Measurements from ENCODE around the gene ANKRD44.

The ANKRD44 gene

DNA sequence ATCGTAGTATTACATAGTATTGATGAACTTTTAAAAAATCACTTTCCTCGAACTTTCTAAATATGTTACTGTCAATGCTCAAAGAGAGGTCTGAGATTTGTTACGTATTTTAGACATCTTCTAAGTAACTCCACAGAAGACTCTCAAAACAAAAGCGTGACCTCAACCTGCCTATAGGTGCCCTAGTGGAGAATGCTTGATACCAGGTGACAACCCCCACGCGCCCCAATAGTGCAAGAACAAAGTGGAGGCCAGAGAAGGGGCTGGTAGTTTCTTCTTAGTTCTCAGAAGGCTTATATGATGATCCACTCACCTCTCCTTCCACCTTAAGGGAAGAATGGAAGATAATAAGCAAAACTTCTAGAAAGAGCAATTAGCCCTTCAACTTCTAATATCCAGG, 102.6 kb downstream of the ANKRD44 start:
- Histone ChIP-seq H3K4me1 (ENCODE audit: insufficient read depth, low read length) (peaks cover 41% of the 10 kb centered on the region), H3K27me3 (ENCODE audit: insufficient read depth, low read length, poor library complexity) (no peaks in the 10 kb centered on the region), H3K4me3 (ENCODE audit: low read depth in 1 of 2, low read length in 2 of 2) (no peak overlapping the region), H3K79me2 (ENCODE audit: insufficient read depth, low read length) (peaks cover 30% of the 10 kb centered on the region), H3K36me3 (ENCODE audit: insufficient read depth, low read length) (no peaks in the 10 kb centered on the region), H3K9me3 (ENCODE audit: insufficient read depth, low read length, severe bottlenecking) (no peaks in the 10 kb centered on the region), H2AFZ (ENCODE audit: low read depth, low read length) (no peak overlapping the region), H3K4me2 (ENCODE audit: insufficient read depth, low read length) (no peak overlapping the region), H4K20me1 (ENCODE audit: insufficient read depth, low read length) (no peaks in the 10 kb centered on the region), H3K9ac (ENCODE audit: low read depth, low read length) (no peak overlapping the region), H3K27ac (ENCODE audit: low read length) (no peak overlapping the region)
- DNase-seq (no peak), ATAC-seq (ENCODE audit: insufficient read depth, low read depth) (no peak)
- no peak for TF ChIP-seq EZH2 (IDR thresholded peaks at IDR 0.05; ENCODE audit: borderline replicate concordance, low read depth, low read length, severe bottlenecking)
- TF ChIP-seq, protein P1, sequence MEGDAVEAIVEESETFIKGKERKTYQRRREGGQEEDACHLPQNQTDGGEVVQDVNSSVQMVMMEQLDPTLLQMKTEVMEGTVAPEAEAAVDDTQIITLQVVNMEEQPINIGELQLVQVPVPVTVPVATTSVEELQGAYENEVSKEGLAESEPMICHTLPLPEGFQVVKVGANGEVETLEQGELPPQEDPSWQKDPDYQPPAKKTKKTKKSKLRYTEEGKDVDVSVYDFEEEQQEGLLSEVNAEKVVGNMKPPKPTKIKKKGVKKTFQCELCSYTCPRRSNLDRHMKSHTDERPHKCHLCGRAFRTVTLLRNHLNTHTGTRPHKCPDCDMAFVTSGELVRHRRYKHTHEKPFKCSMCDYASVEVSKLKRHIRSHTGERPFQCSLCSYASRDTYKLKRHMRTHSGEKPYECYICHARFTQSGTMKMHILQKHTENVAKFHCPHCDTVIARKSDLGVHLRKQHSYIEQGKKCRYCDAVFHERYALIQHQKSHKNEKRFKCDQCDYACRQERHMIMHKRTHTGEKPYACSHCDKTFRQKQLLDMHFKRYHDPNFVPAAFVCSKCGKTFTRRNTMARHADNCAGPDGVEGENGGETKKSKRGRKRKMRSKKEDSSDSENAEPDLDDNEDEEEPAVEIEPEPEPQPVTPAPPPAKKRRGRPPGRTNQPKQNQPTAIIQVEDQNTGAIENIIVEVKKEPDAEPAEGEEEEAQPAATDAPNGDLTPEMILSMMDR (IDR thresholded peaks at IDR 0.05; ENCODE audit: borderline replicate concordance, extremely low read depth, low read length, poor library complexity, severe bottlenecking) = no peak

DNA sequence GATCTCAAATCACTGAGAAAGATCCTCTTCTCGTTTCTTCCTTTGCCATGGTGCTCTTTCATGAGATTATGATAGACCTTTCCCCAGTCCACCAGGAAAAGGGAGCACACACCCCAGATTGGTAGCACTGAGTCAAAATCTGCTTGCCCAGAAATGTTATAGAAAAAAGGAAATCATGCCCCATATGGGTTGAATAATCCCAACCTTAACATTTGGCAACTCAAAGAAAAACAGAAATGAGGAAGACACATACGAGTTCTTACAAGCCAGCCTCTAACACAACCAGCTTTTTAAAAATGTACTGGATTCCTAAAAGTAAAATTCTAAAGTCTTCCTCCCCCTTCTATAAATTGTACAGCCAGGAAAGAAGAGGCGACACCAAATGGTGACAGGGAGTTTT, 103.0 kb downstream of the ANKRD44 start:
- H3K9me3 ChIP-seq (ENCODE audit: insufficient read depth, low read length, severe bottlenecking) = no peaks in the 10 kb centered on the region
- H3K4me2 ChIP-seq (ENCODE audit: insufficient read depth, low read length) = no peak overlapping the region
- H3K27me3 ChIP-seq (ENCODE audit: insufficient read depth, low read length, poor library complexity) = no peaks in the 10 kb centered on the region
- no peaks in the 10 kb centered on the region for H3K36me3 ChIP-seq (ENCODE audit: insufficient read depth, low read length)
- peaks cover 37% of the 10 kb centered on the region for H3K4me1 ChIP-seq (ENCODE audit: insufficient read depth, low read length)
- no peak for TF ChIP-seq EZH2 (IDR thresholded peaks at IDR 0.05; ENCODE audit: borderline replicate concordance, low read depth, low read length, severe bottlenecking)
- TF ChIP-seq, protein P1 (IDR thresholded peaks at IDR 0.05; ENCODE audit: borderline replicate concordance, extremely low read depth, low read length, poor library complexity, severe bottlenecking) = no peak
- H4K20me1 ChIP-seq (ENCODE audit: insufficient read depth, low read length) = no peaks in the 10 kb centered on the region
- H3K4me3 ChIP-seq (ENCODE audit: low read depth in 1 of 2, low read length in 2 of 2) = no peak overlapping the region
- H3K79me2 ChIP-seq (ENCODE audit: insufficient read depth, low read length) = peaks cover 28% of the 10 kb centered on the region
- no peak overlapping the region for H3K9ac ChIP-seq (ENCODE audit: low read depth, low read length)
- H2AFZ ChIP-seq (ENCODE audit: low read depth, low read length) = no peak overlapping the region
- H3K27ac ChIP-seq (ENCODE audit: low read length) = no peak overlapping the region
- DNase-seq (no peak), ATAC-seq (ENCODE audit: insufficient read depth, low read depth) (no peak)

DNA sequence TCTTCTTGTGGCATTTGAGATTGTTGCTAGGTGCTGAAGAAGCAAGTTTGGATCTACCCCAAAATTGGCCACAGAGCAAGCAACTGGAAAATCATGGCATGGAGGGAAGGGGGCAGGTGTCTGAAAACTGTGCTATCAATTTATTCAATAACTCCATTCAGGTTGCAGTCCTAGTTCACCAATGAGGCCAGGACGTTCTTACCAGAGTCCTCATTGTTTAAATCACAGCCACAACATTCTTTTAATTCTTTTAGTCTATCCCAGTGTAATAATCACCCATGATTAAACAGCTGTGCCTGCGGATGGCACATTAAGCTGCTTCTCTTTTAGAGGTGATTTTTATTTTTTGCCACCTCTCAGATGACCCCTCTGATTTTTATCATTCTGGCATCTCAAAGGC, 103.5 kb downstream of the ANKRD44 start:
- Histone ChIP-seq H3K79me2 (ENCODE audit: insufficient read depth, low read length) (peaks cover 25% of the 10 kb centered on the region), H3K9me3 (ENCODE audit: insufficient read depth, low read length, severe bottlenecking) (no peaks in the 10 kb centered on the region), H3K9ac (ENCODE audit: low read depth, low read length) (no peak overlapping the region), H2AFZ (ENCODE audit: low read depth, low read length) (no peak overlapping the region), H3K4me3 (ENCODE audit: low read depth in 1 of 2, low read length in 2 of 2) (no peak overlapping the region), H3K4me2 (ENCODE audit: insufficient read depth, low read length) (no peak overlapping the region), H3K4me1 (ENCODE audit: insufficient read depth, low read length) (peaks cover 36% of the 10 kb centered on the region), H3K36me3 (ENCODE audit: insufficient read depth, low read length) (no peaks in the 10 kb centered on the region), H3K27ac (ENCODE audit: low read length) (no peak overlapping the region), H4K20me1 (ENCODE audit: insufficient read depth, low read length) (no peaks in the 10 kb centered on the region), H3K27me3 (ENCODE audit: insufficient read depth, low read length, poor library complexity) (no peaks in the 10 kb centered on the region)
- no peak for TF ChIP-seq EZH2 (IDR thresholded peaks at IDR 0.05; ENCODE audit: borderline replicate concordance, low read depth, low read length, severe bottlenecking)
- TF ChIP-seq, protein P1 (IDR thresholded peaks at IDR 0.05; ENCODE audit: borderline replicate concordance, extremely low read depth, low read length, poor library complexity, severe bottlenecking) = no peak
- DNase-seq (no peak), ATAC-seq (ENCODE audit: insufficient read depth, low read depth) (no peak)
